PC-3 (cell line): ENCODE results near the gene HTR1E.

Source experiments
- EZH2 ChIP-seq: fragments of 300-600 bp; sonication (generic); IDR thresholded peaks from one replicate; pipeline ENCODE4 v1.6.1; 2017; ENCODE audit warnings: antibody characterized with exemption, mild to moderate bottlenecking, low read length; ENCODE audit not compliant: unreplicated experiment
- EZH2phosphoT487 ChIP-seq: fragments of 300-600 bp; sonication (generic); IDR thresholded peaks from 2 replicates; pipeline ENCODE4 v1.6.1; 2018; ENCODE audit warnings: mild to moderate bottlenecking, antibody characterized with exemption, low read length, borderline replicate concordance
- TF ChIP-seq, protein P1 (sequence below): fragments of 300-600 bp; sonication (generic); conservative IDR thresholded peaks from 2 replicates; pipeline ENCODE4 v1.5.1; 2017; ENCODE audit warnings: antibody characterized with exemption, low read depth, mild to moderate bottlenecking, low read length

- TF ChIP-seq, protein P1, sequence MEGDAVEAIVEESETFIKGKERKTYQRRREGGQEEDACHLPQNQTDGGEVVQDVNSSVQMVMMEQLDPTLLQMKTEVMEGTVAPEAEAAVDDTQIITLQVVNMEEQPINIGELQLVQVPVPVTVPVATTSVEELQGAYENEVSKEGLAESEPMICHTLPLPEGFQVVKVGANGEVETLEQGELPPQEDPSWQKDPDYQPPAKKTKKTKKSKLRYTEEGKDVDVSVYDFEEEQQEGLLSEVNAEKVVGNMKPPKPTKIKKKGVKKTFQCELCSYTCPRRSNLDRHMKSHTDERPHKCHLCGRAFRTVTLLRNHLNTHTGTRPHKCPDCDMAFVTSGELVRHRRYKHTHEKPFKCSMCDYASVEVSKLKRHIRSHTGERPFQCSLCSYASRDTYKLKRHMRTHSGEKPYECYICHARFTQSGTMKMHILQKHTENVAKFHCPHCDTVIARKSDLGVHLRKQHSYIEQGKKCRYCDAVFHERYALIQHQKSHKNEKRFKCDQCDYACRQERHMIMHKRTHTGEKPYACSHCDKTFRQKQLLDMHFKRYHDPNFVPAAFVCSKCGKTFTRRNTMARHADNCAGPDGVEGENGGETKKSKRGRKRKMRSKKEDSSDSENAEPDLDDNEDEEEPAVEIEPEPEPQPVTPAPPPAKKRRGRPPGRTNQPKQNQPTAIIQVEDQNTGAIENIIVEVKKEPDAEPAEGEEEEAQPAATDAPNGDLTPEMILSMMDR: no peak
- TF ChIP-seq EZH2 (no peak), EZH2phosphoT487 (no peak)
These were observed 26.8 kb downstream of the HTR1E start for GRCh38 chr6:86964029-86964579.
